Cardiac septum (tissue), 1 donor: ENCODE measurements around the gene KDM5C. TPM values are rescaled to one million over a fixed set of nuclear protein-coding genes. Genes with fewer than 3 reads are reported as not detected.

Source experiments
- DNase-seq: peaks from one replicate; pipeline ENCODE4 v3.0.0-alpha.2; 2020; ENCODE audit warnings: low spot score
- intact Hi-C: fragments of 100-400 bp; cut with DNase I; formaldehyde crosslinking; loops from one replicate; pipeline ENCODE4 v1.14.0; 2022
- total RNA-seq: library from RNA; stranded (reverse); fragmentation: NEBNext Ultra II Directional; extraction: Animal tissue kit (Norgen Biotek cat#: 25700); gene quantifications from one replicate; pipeline ENCODE4 v1.2.1, GENCODE V29; 2021
- donor health status: DM: no; HTN: no; CAD: no.

Gene KDM5C
- total RNA-seq, 1 donor from 2014 or later = 57.7 TPM

GRCh38 chrX:53253293-53254020 is 28.4 kb upstream of the KDM5C start:
- intact Hi-C loops = no loop called here
- peak; percentile 1 for DNase-seq

- no peak for DNase-seq
- intact Hi-C loops = no loop called here
Measured at GRCh38 chrX:53251307-53251706, 26.3 kb upstream of the KDM5C start.

- intact Hi-C loops = no loop called here
- DNase-seq = no peak
Measured at GRCh38 chrX:53250556-53250955, 25.5 kb upstream of the KDM5C start.

- intact Hi-C loops = no loop called here
- DNase-seq = no peak
Measured at GRCh38 chrX:53249408-53250042, 24.5 kb upstream of the KDM5C start.

GRCh38 chrX:53247928-53248327 is 22.9 kb upstream of the KDM5C start:
- DNase-seq = no peak
- intact Hi-C loops = no loop called here

- intact Hi-C loops = no loop called here
- DNase-seq = no peak
Measured at GRCh38 chrX:53246231-53246630, 21.2 kb upstream of the KDM5C start.

- intact Hi-C loops = no loop called here
- no peak for DNase-seq
Measured at GRCh38 chrX:53244610-53245009, 19.6 kb upstream of the KDM5C start.

- intact Hi-C loops = no loop called here
- no peak for DNase-seq
Measured at GRCh38 chrX:53242310-53242709, 17.3 kb upstream of the KDM5C start.

- no peak for DNase-seq
- intact Hi-C loops = no loop called here
Measured at GRCh38 chrX:53241558-53241957, 16.6 kb upstream of the KDM5C start.

GRCh38 chrX:53239474-53239873 is 14.5 kb upstream of the KDM5C start:
- no peak for DNase-seq
- intact Hi-C loops = no loop called here

- no peak for DNase-seq
- intact Hi-C loops = no loop called here
Measured at GRCh38 chrX:53237056-53237455, 12.0 kb upstream of the KDM5C start.

GRCh38 chrX:53236025-53236679 is 11.1 kb upstream of the KDM5C start:
- DNase-seq = no peak
- intact Hi-C loops = no loop called here

GRCh38 chrX:53235566-53235965 is 10.6 kb upstream of the KDM5C start:
- DNase-seq = no peak
- intact Hi-C loops = no loop called here

- intact Hi-C loops = no loop called here
Measured at GRCh38 chrX:53234484-53234883, 9.5 kb upstream of the KDM5C start.

GRCh38 chrX:53233536-53233935 is 8.5 kb upstream of the KDM5C start:
- DNase-seq = no peak
- intact Hi-C loops = no loop called here

More at GRCh38 chrX:53234484-53234883, 9.5 kb upstream of the KDM5C start:
- no peak for DNase-seq

- no peak for DNase-seq
- intact Hi-C loops = no loop called here
Measured at GRCh38 chrX:53230116-53230515, 5.1 kb upstream of the KDM5C start.

- peak; percentile 57 for DNase-seq
- intact Hi-C loops = loop anchor here (5.0 to 10.0 kb wide), 2 partner anchors 132 to 195 kb away; partner anchors contain the start of genes KANTR, RIBC1 and SMC1A
Measured at GRCh38 chrX:53227224-53227765, 2.3 kb upstream of the KDM5C start.

GRCh38 chrX:53223955-53224859 is 800 bp downstream of the KDM5C start:
- intact Hi-C loops = loop anchor here (10.0 kb wide), 1 partner anchor 129 kb away; the partner anchor contains the start of gene KANTR
- DNase-seq = peak; percentile 74

- intact Hi-C loops = loop anchor here (10.0 kb wide), 1 partner anchor 128 kb away; the partner anchor contains the start of gene KANTR
- no peak for DNase-seq
Measured at GRCh38 chrX:53223068-53223693, 1.8 kb downstream of the KDM5C start.
